GM12874 (cell line): ENCODE results near the gene CHRNA5.

Experiments
- TF ChIP-seq, protein P1 (sequence below): IDR thresholded peaks from 2 replicates; pipeline ENCODE4 v1.5.1; 2011; ENCODE audit warnings: low read depth, mild to moderate bottlenecking, control low read depth, low read length, moderate library complexity; ENCODE audit not compliant: insufficient read depth

The CHRNA5 gene

GRCh38 chr15:78640527-78641101, 75.3 kb downstream of the CHRNA5 start:
- TF ChIP-seq, protein P1, sequence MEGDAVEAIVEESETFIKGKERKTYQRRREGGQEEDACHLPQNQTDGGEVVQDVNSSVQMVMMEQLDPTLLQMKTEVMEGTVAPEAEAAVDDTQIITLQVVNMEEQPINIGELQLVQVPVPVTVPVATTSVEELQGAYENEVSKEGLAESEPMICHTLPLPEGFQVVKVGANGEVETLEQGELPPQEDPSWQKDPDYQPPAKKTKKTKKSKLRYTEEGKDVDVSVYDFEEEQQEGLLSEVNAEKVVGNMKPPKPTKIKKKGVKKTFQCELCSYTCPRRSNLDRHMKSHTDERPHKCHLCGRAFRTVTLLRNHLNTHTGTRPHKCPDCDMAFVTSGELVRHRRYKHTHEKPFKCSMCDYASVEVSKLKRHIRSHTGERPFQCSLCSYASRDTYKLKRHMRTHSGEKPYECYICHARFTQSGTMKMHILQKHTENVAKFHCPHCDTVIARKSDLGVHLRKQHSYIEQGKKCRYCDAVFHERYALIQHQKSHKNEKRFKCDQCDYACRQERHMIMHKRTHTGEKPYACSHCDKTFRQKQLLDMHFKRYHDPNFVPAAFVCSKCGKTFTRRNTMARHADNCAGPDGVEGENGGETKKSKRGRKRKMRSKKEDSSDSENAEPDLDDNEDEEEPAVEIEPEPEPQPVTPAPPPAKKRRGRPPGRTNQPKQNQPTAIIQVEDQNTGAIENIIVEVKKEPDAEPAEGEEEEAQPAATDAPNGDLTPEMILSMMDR, result no peak

GRCh38 chr15:78641102-78641748, 75.9 kb downstream of the CHRNA5 start, which contains the start of gene CHRNB4:
Gene CHRNB4, minus strand, starts transcription at chr15:78641210. Its CDS starts 77 bp downstream, at chr15:78641133.
- TF ChIP-seq, protein P1, result no peak

DNA sequence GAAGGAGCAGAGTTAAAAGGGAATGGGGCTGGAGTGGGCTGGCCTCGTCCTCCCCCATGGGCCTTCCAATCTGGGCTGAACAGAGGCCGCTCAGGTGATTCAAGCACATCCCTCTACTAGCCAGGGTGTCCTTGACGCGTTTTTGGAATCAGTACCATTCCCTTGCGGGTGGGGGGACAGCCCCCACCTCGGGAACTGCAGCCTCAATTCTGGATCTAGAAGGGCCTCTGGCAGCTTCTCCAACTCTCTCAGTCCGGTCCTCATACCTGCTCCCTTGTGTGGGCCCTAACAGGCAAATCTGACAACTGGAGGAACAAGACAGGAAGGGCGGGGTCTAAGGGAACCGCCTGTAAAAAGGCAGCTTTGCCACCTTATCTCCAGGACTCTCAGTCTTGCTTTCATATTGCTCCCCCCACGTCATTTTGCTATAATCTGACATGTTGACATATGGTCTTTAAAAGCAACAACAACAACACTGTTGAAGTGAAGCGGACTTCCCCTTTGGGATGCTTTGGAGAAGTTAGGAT, 76.5 kb downstream of the CHRNA5 start:
- TF ChIP-seq, protein P1, result no peak

DNA sequence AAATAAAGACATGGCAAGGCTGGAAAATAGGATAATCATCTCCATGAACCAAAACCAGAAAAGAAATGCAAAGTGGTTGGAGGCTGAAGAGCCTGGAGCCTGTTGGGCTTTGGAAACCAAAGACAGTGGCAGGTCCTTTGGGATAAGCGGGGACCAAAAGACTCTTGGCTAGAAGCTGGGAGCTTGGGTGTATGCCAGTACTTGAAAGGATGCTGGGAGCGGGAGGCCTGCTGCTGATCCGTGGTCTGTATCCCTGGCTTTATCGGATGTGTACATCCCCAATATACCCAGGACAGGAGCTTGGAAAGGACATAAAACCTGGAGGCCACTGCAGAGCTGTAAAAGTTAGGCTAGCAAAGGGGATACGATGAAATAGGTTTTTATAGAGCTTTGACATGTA, 77.0 kb downstream of the CHRNA5 start:
- TF ChIP-seq, protein P1, result no peak
